SK-N-SH (cell line): ENCODE data around the gene MMP3. TPM values are rescaled to one million over a fixed set of nuclear protein-coding genes. Genes with fewer than 3 reads are reported as not detected.

Source experiments
- CTCF ChIA-PET: fragments of 300-600, 350-600 bp; formaldehyde crosslinking; extraction: SDS; loops from one replicate; lab custom pipeline; 2021; lab: Yijun Ruan, JAX
- POLR2A ChIA-PET: fragments of 350-600 bp; sonication (Branson Sonifier 250); formaldehyde crosslinking; extraction: SDS; loops from one replicate; lab custom pipeline; 2020; ENCODE audit warnings: antibody characterized with exemption, inconsistent platforms; lab: Yijun Ruan, JAX
- DNase-seq: peaks from one replicate; pipeline ENCODE4 v3.0.0; 2012
- H2AFZ ChIP-seq: fragments of 200-600 bp; sonication (generic); 2 replicates; pipeline ENCODE4 v1.8.1; 2016; ENCODE audit warnings: antibody characterized with exemption, mild to moderate bottlenecking, low read depth
- H3F3A ChIP-seq: fragments of 200-600 bp; sonication (generic); replicated peaks from 2 replicates; pipeline ENCODE3; 2016; ENCODE audit warnings: antibody characterized with exemption, mild to moderate bottlenecking; ENCODE audit not compliant: insufficient read depth
- H3K27ac ChIP-seq, 2 experiments: fragments of 200-500 bp in 1 of 2; fragments of 200-600 bp in 1 of 2; sonication (Bioruptor generic) in 1 of 2; sonication (generic), shearing (Covaris generic) in 1 of 2; 2 replicates each; pipeline versions ENCODE4 v1.5.1 to v1.6.1; 2014 to 2016; ENCODE audit warnings: low read depth in 2 of 2, inconsistent platforms in 1 of 2, low read length in 1 of 2, mild to moderate bottlenecking in 1 of 2, mixed read lengths in 1 of 2
- H3K27me3 ChIP-seq: fragments of 200-600 bp; sonication (generic), shearing (Covaris generic); 2 replicates; pipeline ENCODE4 v1.6.1; 2016; ENCODE audit warnings: mixed run types; ENCODE audit not compliant: insufficient read depth
- H3K36me3 ChIP-seq, 2 experiments: fragments of 200-500 bp in 1 of 2; fragments of 200-600 bp in 1 of 2; sonication (Bioruptor generic) in 1 of 2; sonication (generic) in 1 of 2; replicated peaks in 1 of 2; 2 replicates each; pipeline versions ENCODE3 to v1.5.1; 2014 to 2016; ENCODE audit warnings: low read length in 1 of 2, mild to moderate bottlenecking in 1 of 2; ENCODE audit not compliant: insufficient read depth in 2 of 2, control insufficient read depth in 1 of 2
- H3K4me1 ChIP-seq, 2 experiments: fragments of 200-500 bp in 1 of 2; fragments of 200-600 bp in 1 of 2; sonication (Bioruptor generic) in 1 of 2; sonication (generic), shearing (Covaris generic) in 1 of 2; 2 replicates each; pipeline versions ENCODE4 v1.5.1 to v1.6.1; 2014 to 2016; ENCODE audit warnings: low read depth in 1 of 2, low read length in 1 of 2, mixed run types in 1 of 2; ENCODE audit not compliant: insufficient read depth in 2 of 2, control insufficient read depth in 1 of 2
- H3K4me2 ChIP-seq: fragments of 200-600 bp; sonication (generic), shearing (Covaris generic); 2 replicates; pipeline ENCODE4 v1.6.1; 2017; ENCODE audit warnings: mixed run types
- H3K4me3 ChIP-seq, 2 experiments: fragments of 200-500 bp in 1 of 2; fragments of 200-600 bp in 1 of 2; sonication (Bioruptor generic) in 1 of 2; sonication (generic), shearing (Covaris generic) in 1 of 2; 2 replicates each; pipeline versions ENCODE4 v1.5.1 to v1.8.1; 2014 to 2016; ENCODE audit warnings: low read depth in 2 of 2, inconsistent platforms in 1 of 2, low read length in 1 of 2, mild to moderate bottlenecking in 1 of 2, mixed read lengths in 1 of 2, moderate library complexity in 1 of 2
- H3K79me2 ChIP-seq: fragments of 200-600 bp; sonication (generic); 2 replicates; pipeline ENCODE4 v1.8.1; 2017; ENCODE audit warnings: mild to moderate bottlenecking; ENCODE audit not compliant: insufficient read depth
- H3K9ac ChIP-seq: fragments of 200-600 bp; sonication (generic); 2 replicates; pipeline ENCODE4 v1.6.1; 2017; ENCODE audit warnings: mixed run types
- H3K9me2 ChIP-seq: fragments of 200-600 bp; sonication (generic); 2 replicates; pipeline ENCODE4 v1.6.1; 2017; ENCODE audit warnings: mixed run types
- H3K9me3 ChIP-seq: fragments of 200-600 bp; sonication (generic); 2 replicates; pipeline ENCODE4 v1.6.1; 2017; ENCODE audit warnings: mixed run types, mild to moderate bottlenecking, moderate library complexity
- H4K20me1 ChIP-seq: fragments of 200-600 bp; sonication (generic); 2 replicates; pipeline ENCODE4 v1.6.1; 2017; ENCODE audit warnings: mild to moderate bottlenecking, mixed run types; ENCODE audit not compliant: insufficient read depth
- CTCF ChIP-seq: fragments of 200-600 bp; sonication (generic); IDR thresholded peaks from 2 replicates; pipeline ENCODE4 v1.6.1; 2017; ENCODE audit warnings: antibody characterized with exemption, mild to moderate bottlenecking, moderate library complexity
- EP300 ChIP-seq, 2 experiments: IDR thresholded peaks; 2 replicates each; pipeline versions ENCODE4 v1.4.0 to v1.6.1; 2012; ENCODE audit warnings: borderline replicate concordance in 1 of 2, low read depth in 1 of 2, low read length in 1 of 2
- EZH2phosphoT487 ChIP-seq: fragments of 200-600 bp; sonication (generic); IDR thresholded peaks from 2 replicates; pipeline ENCODE4 v1.6.1; 2017; ENCODE audit warnings: low read depth, mixed run types, mild to moderate bottlenecking, antibody characterized with exemption, moderate library complexity, borderline replicate concordance
- FOSL2 ChIP-seq: IDR thresholded peaks from 2 replicates; pipeline ENCODE4 v1.4.0; 2012; ENCODE audit warnings: low read depth, mild to moderate bottlenecking, moderate library complexity, borderline replicate concordance
- FOXJ3 ChIP-seq: sonication (generic); formaldehyde crosslinking; IDR thresholded peaks from 2 replicates; pipeline ENCODE4 v1.5.1; 2020; ENCODE audit warnings: mild to moderate bottlenecking, missing genetic modification reagents
- GABPA ChIP-seq: IDR thresholded peaks from 2 replicates; pipeline ENCODE4 v1.4.0; 2012; ENCODE audit warnings: low read depth, mild to moderate bottlenecking
- GATA2 ChIP-seq: sonication (generic); formaldehyde crosslinking; IDR thresholded peaks from 2 replicates; pipeline ENCODE4 v1.5.0; 2020; ENCODE audit warnings: mild to moderate bottlenecking, missing genetic modification reagents
- IRF3 ChIP-seq: fragments of 150-350 bp; IDR thresholded peaks from 2 replicates; pipeline ENCODE4 v1.6.1; 2016; ENCODE audit warnings: mild to moderate bottlenecking, low read depth, low read length
- JUND ChIP-seq: IDR thresholded peaks from 2 replicates; pipeline ENCODE4 v1.4.0; 2012
- PBX3 ChIP-seq: IDR thresholded peaks from 2 replicates; pipeline ENCODE4; 2012
- RAD21 ChIP-seq: IDR thresholded peaks from 2 replicates; pipeline ENCODE4 v1.6.1; 2012; ENCODE audit warnings: mild to moderate bottlenecking, low read length
- REST ChIP-seq: IDR thresholded peaks from 2 replicates; pipeline ENCODE4 v1.6.1; 2012; ENCODE audit warnings: mild to moderate bottlenecking, low read depth, low read length, moderate library complexity
- RFX5 ChIP-seq: IDR thresholded peaks from 2 replicates; pipeline ENCODE4 v1.6.1; 2012; ENCODE audit warnings: mild to moderate bottlenecking, improper control_type of control experiment, low read length
- RXRA ChIP-seq: IDR thresholded peaks from 2 replicates; pipeline ENCODE4 v1.4.0; 2012; ENCODE audit warnings: low read depth, mild to moderate bottlenecking, borderline replicate concordance
- SIN3A ChIP-seq: IDR thresholded peaks from 2 replicates; pipeline ENCODE4 v1.6.1; 2012; ENCODE audit warnings: low read depth, mild to moderate bottlenecking, low read length, moderate library complexity, borderline replicate concordance
- TAF1 ChIP-seq: IDR thresholded peaks from 2 replicates; pipeline ENCODE4 v1.6.1; 2012; ENCODE audit warnings: low read depth, mild to moderate bottlenecking, low read length, moderate library complexity, borderline replicate concordance
- USF1 ChIP-seq: IDR thresholded peaks from 2 replicates; pipeline ENCODE4 v1.4.0; 2012; ENCODE audit warnings: low read depth, borderline replicate concordance
- ZBTB33 ChIP-seq: IDR thresholded peaks from 2 replicates; pipeline ENCODE4 v1.4.0; 2012; ENCODE audit warnings: low read depth, borderline replicate concordance
- WGBS: methylation state at CpG from one replicate; pipeline ENCODE4 v1.1.6; 2017; ENCODE audit warnings: low lambda C conversion rate; 5-methylcytosine and 5-hydroxymethylcytosine counted together
- polyA plus RNA-seq, 3 experiments: library from polyadenylated mRNA; depleted of rRNA; stranded (reverse); fragments of >200 nt; gene quantifications; 2 replicates each; pipeline ENCODE4 v1.2.3, GENCODE V29; 2012

MMP3 gene
- polyA plus RNA-seq, 1 of the 3 experiments (the other 2 are of a cell fraction): 39.3 TPM

- no peak for TF ChIP-seq ZBTB33
- no peak for TF ChIP-seq FOXJ3 (CRISPR knock-in tag)
- no peak for TF ChIP-seq PBX3
Observed at GRCh38 chr11:102883141-102883540, 39.7 kb upstream of the MMP3 start (continued).

GRCh38 chr11:102882389-102883024, 39.1 kb upstream of the MMP3 start:
- Histone ChIP-seq H3F3A (no peaks in the 10 kb centered on the region), H3K9me2 (no peaks in the 10 kb centered on the region), H3K9me3 (no peaks in the 10 kb centered on the region), H3K79me2 (no peaks in the 10 kb centered on the region), H3K27ac (no peak overlapping the region), H3K4me1 (no peaks in the 10 kb centered on the region), H3K27me3 (no peaks in the 10 kb centered on the region), H3K4me2 (no peak overlapping the region), H3K36me3 (no peaks in the 10 kb centered on the region), H2AFZ (no peak overlapping the region), H3K4me3 (no peak overlapping the region), H3K9ac (no peak overlapping the region), H4K20me1 (no peaks in the 10 kb centered on the region)
- ChIA-PET CTCF (no interaction called here), POLR2A (no interaction called here)
- 28% methylated on average over 4 of the region's 4 CpGs for WGBS
- no peak for DNase-seq
- TF ChIP-seq GABPA: no peak
- TF ChIP-seq REST: no peak
- TF ChIP-seq FOSL2: no peak
- no peak for TF ChIP-seq RFX5
- TF ChIP-seq EP300 (IDR thresholded peaks at IDR 0.05; ENCODE audit: borderline replicate concordance in 1 of 2, low read depth in 1 of 2, low read length in 1 of 2): no peak
- TF ChIP-seq USF1: no peak
- TF ChIP-seq CTCF: no peak
- no peak for TF ChIP-seq IRF3
- TF ChIP-seq SIN3A: no peak
- no peak for TF ChIP-seq JUND
- no peak for TF ChIP-seq TAF1
- no peak for TF ChIP-seq RXRA
- TF ChIP-seq RAD21: no peak
- no peak for TF ChIP-seq GATA2 (CRISPR knock-in tag)
- no peak for TF ChIP-seq EZH2phosphoT487
